ENCODE measurements around the gene MTMR3. TPM values are rescaled to one million over a fixed set of nuclear protein-coding genes. Genes with fewer than 3 reads are reported as not detected.

Gene MTMR3
- total and polyA plus RNA-seq, 2 donors from 2014 or later = 9.6 to 56.2 TPM

DNA sequence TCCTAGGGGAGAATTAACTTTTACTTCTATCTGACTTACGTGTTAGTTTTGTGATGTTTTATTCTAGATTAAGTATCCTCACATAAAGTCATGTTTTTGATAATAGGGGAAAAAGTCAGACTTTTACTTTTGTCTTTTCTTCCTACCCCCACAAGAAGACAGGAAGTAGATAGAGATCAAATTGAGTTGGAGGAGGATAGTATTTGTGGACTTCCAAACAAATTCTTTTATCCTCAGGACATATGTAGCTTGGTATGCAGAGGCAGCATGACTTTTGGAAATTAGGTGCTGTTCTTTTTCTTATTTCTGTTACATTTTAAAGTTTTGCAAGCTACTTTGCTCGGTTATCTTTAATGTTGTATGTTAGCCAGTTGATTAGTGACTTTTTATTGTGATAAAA, 61.4 kb downstream of the MTMR3 start:
- no peak for FAIRE-seq
- TF ChIP-seq, protein P1, sequence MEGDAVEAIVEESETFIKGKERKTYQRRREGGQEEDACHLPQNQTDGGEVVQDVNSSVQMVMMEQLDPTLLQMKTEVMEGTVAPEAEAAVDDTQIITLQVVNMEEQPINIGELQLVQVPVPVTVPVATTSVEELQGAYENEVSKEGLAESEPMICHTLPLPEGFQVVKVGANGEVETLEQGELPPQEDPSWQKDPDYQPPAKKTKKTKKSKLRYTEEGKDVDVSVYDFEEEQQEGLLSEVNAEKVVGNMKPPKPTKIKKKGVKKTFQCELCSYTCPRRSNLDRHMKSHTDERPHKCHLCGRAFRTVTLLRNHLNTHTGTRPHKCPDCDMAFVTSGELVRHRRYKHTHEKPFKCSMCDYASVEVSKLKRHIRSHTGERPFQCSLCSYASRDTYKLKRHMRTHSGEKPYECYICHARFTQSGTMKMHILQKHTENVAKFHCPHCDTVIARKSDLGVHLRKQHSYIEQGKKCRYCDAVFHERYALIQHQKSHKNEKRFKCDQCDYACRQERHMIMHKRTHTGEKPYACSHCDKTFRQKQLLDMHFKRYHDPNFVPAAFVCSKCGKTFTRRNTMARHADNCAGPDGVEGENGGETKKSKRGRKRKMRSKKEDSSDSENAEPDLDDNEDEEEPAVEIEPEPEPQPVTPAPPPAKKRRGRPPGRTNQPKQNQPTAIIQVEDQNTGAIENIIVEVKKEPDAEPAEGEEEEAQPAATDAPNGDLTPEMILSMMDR (IDR thresholded peaks at IDR 0.05; ENCODE audit: borderline replicate concordance, extremely low read depth, insufficient read depth) = no peak
- intact Hi-C loops (cut with DNase I) = no loop called here
- H3K4me1 ChIP-seq (ENCODE audit: control insufficient read depth in 2 of 3, insufficient read depth in 2 of 3, low read depth in 1 of 3, low read length in 3 of 3) = peaks cover 0 to 3% (median 0%) of the 10 kb centered on the region in 3 donors
- no peaks in the 10 kb centered on the region for H3K36me3 ChIP-seq (ENCODE audit: control insufficient read depth in 2 of 3, insufficient read depth in 3 of 3, low read length in 3 of 3)
- H3K9me3 ChIP-seq (ENCODE audit: control insufficient read depth in 2 of 3, insufficient read depth in 1 of 3, low read length in 3 of 3) = no peaks in the 10 kb centered on the region
- H3K9ac ChIP-seq (ENCODE audit: low read length in 3 of 3) = no peak overlapping the region
- no peaks in the 10 kb centered on the region for H3K27me3 ChIP-seq (ENCODE audit: control insufficient read depth, insufficient read depth, low read length)
- no peak for DNase-seq
- no peak overlapping the region for H3K27ac ChIP-seq (ENCODE audit: low read depth in 2 of 2, low read length in 2 of 2)
- no peak overlapping the region for H3K4me3 ChIP-seq (ENCODE audit: low read length in 3 of 3)

DNA sequence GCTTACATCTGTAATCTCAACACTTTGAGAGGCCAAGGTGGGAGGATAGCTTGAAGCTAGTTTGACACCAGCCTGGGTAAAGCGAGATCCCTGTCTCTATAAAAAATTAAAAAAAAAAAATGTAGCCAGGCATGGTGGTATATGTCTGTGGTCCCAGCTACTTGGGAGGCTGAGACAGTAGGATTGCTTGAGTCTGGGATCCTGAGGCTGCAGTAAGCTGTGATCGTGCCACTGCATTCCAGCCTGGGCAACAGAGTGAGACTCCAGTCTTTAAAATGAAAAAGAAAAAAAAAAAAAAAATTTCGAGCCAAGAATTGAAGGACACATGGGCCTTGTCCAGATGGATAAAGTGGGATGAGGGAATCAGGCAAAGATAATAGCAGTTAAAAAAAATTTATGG, 62.5 kb downstream of the MTMR3 start:
- no peaks in the 10 kb centered on the region for H3K36me3 ChIP-seq (ENCODE audit: control insufficient read depth in 2 of 3, insufficient read depth in 3 of 3, low read length in 3 of 3)
- FAIRE-seq (no peak), DNase-seq (no peak)
- no peak overlapping the region for H3K27ac ChIP-seq (ENCODE audit: low read depth in 2 of 2, low read length in 2 of 2)
- peaks cover 0 to 3% (median 0%) of the 10 kb centered on the region in 3 donors for H3K4me1 ChIP-seq (ENCODE audit: control insufficient read depth in 2 of 3, insufficient read depth in 2 of 3, low read depth in 1 of 3, low read length in 3 of 3)
- H3K27me3 ChIP-seq (ENCODE audit: control insufficient read depth, insufficient read depth, low read length) = no peaks in the 10 kb centered on the region
- H3K4me3 ChIP-seq (ENCODE audit: low read length in 3 of 3) = no peak overlapping the region
- intact Hi-C loops (cut with DNase I) = no loop called here
- no peak overlapping the region for H3K9ac ChIP-seq (ENCODE audit: low read length in 3 of 3)
- TF ChIP-seq, protein P1 (IDR thresholded peaks at IDR 0.05; ENCODE audit: borderline replicate concordance, extremely low read depth, insufficient read depth) = no peak
- H3K9me3 ChIP-seq (ENCODE audit: control insufficient read depth in 2 of 3, insufficient read depth in 1 of 3, low read length in 3 of 3) = no peaks in the 10 kb centered on the region

DNA sequence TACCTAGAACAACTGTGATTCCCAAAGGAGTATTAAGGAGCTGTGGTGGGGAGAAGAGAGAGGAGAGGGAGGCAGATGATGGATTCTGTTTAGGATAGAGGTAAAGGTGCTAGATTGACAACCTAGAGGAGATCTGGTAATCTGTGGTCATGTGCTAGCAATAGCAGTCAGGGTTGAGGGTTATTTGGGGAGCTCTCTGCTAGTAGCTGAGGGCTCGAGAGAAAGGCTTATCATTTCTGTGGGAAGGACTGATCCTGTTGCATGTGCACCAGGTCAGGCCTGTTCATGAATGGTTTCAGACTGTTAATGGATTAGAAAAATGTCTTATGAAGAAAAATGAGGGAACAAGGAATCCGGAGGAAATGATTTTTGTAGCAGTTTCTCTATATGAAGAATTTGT, 63.2 kb downstream of the MTMR3 start:
- no peak overlapping the region for H3K27ac ChIP-seq (ENCODE audit: low read depth in 2 of 2, low read length in 2 of 2)
- H3K27me3 ChIP-seq (ENCODE audit: control insufficient read depth, insufficient read depth, low read length) = no peaks in the 10 kb centered on the region
- DNase-seq (no peak), FAIRE-seq (no peak)
- H3K4me3 ChIP-seq (ENCODE audit: low read length in 3 of 3) = no peak overlapping the region
- no peaks in the 10 kb centered on the region for H3K9me3 ChIP-seq (ENCODE audit: control insufficient read depth in 2 of 3, insufficient read depth in 1 of 3, low read length in 3 of 3)
- H3K4me1 ChIP-seq (ENCODE audit: control insufficient read depth in 2 of 3, insufficient read depth in 2 of 3, low read depth in 1 of 3, low read length in 3 of 3) = peaks cover 0 to 3% (median 0%) of the 10 kb centered on the region in 3 donors
- H3K36me3 ChIP-seq (ENCODE audit: control insufficient read depth in 2 of 3, insufficient read depth in 3 of 3, low read length in 3 of 3) = no peaks in the 10 kb centered on the region
- TF ChIP-seq, protein P1 (IDR thresholded peaks at IDR 0.05; ENCODE audit: borderline replicate concordance, extremely low read depth, insufficient read depth) = no peak
- H3K9ac ChIP-seq (ENCODE audit: low read length in 3 of 3) = no peak overlapping the region
- intact Hi-C loops (cut with DNase I) = no loop called here
